Stimulated activated CD4-positive, alpha-beta T cell treated with anti-CD3 and anti-CD28 coated beads, Interleukin-2, amount 100 ng/mL, for 4 hours (primary cell): Measurements from ENCODE around the gene USP8.

Experiments
- DNase-seq: peaks from one replicate; pipeline ENCODE4 v3.0.0-alpha.2; 2020; ENCODE audit warnings: low read depth

USP8 gene

GRCh38 chr15:50543556-50543955 is 119.4 kb downstream of the USP8 start:
- no peak for DNase-seq

GRCh38 chr15:50544368-50544767 is 120.2 kb downstream of the USP8 start:
- DNase-seq = no peak

- no peak for DNase-seq
These were observed 122.4 kb downstream of the USP8 start, which contains the start of gene USP50 for GRCh38 chr15:50546566-50546965. Gene USP50, minus strand, starts transcription at chr15:50546666. Its CDS starts 141 bp downstream, at chr15:50546525.

- DNase-seq = no peak
These were observed 125.1 kb downstream of the USP8 start for GRCh38 chr15:50549326-50549725.

GRCh38 chr15:50552238-50552637 is 128.0 kb downstream of the USP8 start:
- DNase-seq = no peak

GRCh38 chr15:50556642-50557371 is 132.6 kb downstream of the USP8 start:
- DNase-seq = no peak

GRCh38 chr15:50558012-50558411 is 133.8 kb downstream of the USP8 start:
- no peak for DNase-seq

GRCh38 chr15:50562735-50563640 is 138.8 kb downstream of the USP8 start:
- DNase-seq = no peak

- no peak for DNase-seq
These were observed 139.6 kb downstream of the USP8 start for GRCh38 chr15:50563756-50564155.
